ENCODE data around the gene SYNGR3. TPM values are rescaled to one million over a fixed set of nuclear protein-coding genes. Genes with fewer than 3 reads are reported as not detected.
A peak's percentile ranks its signal among the peaks of the same experiment; 100 is the strongest.

Gene SYNGR3
- total RNA-seq, 2 donors from 2014 or later = 4.0 to 16.1 TPM

- Histone ChIP-seq H3K27ac (no peak overlapping the region), H3K4me3 (no peak overlapping the region), H3K36me3 (peaks cover 4 to 8% of the 10 kb centered on the region in 2 donors), H3K9me3 (no peaks in the 10 kb centered on the region), H3K4me1 (replicated peaks) (peaks cover 29% of the 10 kb centered on the region), H3K27me3 (replicated peaks; ENCODE audit: insufficient read depth) (no peaks in the 10 kb centered on the region)
- DNase-seq (ENCODE audit: low spot score) = no peak
- TF ChIP-seq POLR2A (IDR thresholded peaks at IDR 0.05) (no peak), CTCF (IDR thresholded peaks at IDR 0.05) (no peak), POLR2AphosphoS5 (IDR thresholded peaks at IDR 0.05) (no peak)
- intact Hi-C loops (cut with DNase I) = no loop called here
- WGBS = 82% methylated on average over 8 of the region's 8 CpGs
Observed at GRCh38 chr16:2006317-2006716, 16.5 kb downstream of the SYNGR3 start.

GRCh38 chr16:2007081-2007836 is 17.5 kb downstream of the SYNGR3 start:
- intact Hi-C loops (cut with DNase I) = no loop called here
- Histone ChIP-seq H3K36me3 (no peaks in the 10 kb centered on the region), H3K27me3 (replicated peaks; ENCODE audit: insufficient read depth) (no peaks in the 10 kb centered on the region), H3K4me1 (replicated peaks) (peaks cover 29% of the 10 kb centered on the region), H3K27ac (no peak overlapping the region), H3K9me3 (no peaks in the 10 kb centered on the region), H3K4me3 (no peak overlapping the region)
- 76% methylated on average over 16 of the region's 16 CpGs for WGBS
- DNase-seq (ENCODE audit: low spot score) = no peak
- TF ChIP-seq CTCF (IDR thresholded peaks at IDR 0.05) (no peak), POLR2A (IDR thresholded peaks at IDR 0.05) (no peak), POLR2AphosphoS5 (IDR thresholded peaks at IDR 0.05) (no peak)

GRCh38 chr16:2008009-2008526 is 18.3 kb downstream of the SYNGR3 start:
- Histone ChIP-seq H3K4me3 (peak overlapping the region in 1 of 2 donors; percentile 96), H3K27ac (peak overlapping the region in 1 of 2 donors; percentile 69), H3K27me3 (replicated peaks; ENCODE audit: insufficient read depth) (no peaks in the 10 kb centered on the region), H3K9me3 (no peaks in the 10 kb centered on the region), H3K36me3 (no peaks in the 10 kb centered on the region), H3K4me1 (replicated peaks) (peaks cover 29% of the 10 kb centered on the region)
- intact Hi-C loops (cut with DNase I) = no loop called here
- 44% methylated on average over 15 of the region's 15 CpGs for WGBS
- TF ChIP-seq POLR2AphosphoS5 (IDR thresholded peaks at IDR 0.05) (no peak), CTCF (IDR thresholded peaks at IDR 0.05) (no peak), POLR2A (IDR thresholded peaks at IDR 0.05) (peak; percentile 27)
- no peak for DNase-seq (ENCODE audit: low spot score)

GRCh38 chr16:2008631-2009163 is 18.9 kb downstream of the SYNGR3 start:
- DNase-seq (ENCODE audit: low spot score) = no peak
- intact Hi-C loops (cut with DNase I) = no loop called here
- WGBS = 2% methylated on average over 23 of the region's 23 CpGs
- Histone ChIP-seq H3K4me3 (peak overlapping the region; percentile 93 to 96), H3K36me3 (no peaks in the 10 kb centered on the region), H3K27me3 (replicated peaks; ENCODE audit: insufficient read depth) (no peaks in the 10 kb centered on the region), H3K27ac (peak overlapping the region; percentile 69 to 79), H3K4me1 (replicated peaks) (peaks cover 29% of the 10 kb centered on the region), H3K9me3 (no peaks in the 10 kb centered on the region)
- TF ChIP-seq CTCF (IDR thresholded peaks at IDR 0.05) = no peak

Data from prostate gland (tissue), 2 donors.